Cardiac fibroblast (primary cell): ENCODE results near the gene KLHL7.

Experiments
- DNase-seq, 2 donors: peaks; one replicate each; pipeline versions ENCODE4 v3.0.0 to v3.0.0-alpha.2; 2010; ENCODE audit warnings: low read depth in 2 of 2
- H3K4me3 ChIP-seq, 2 donors: replicated peaks in 1 of 2; 1 replicate in 1 of 2; 2 replicates in 1 of 2; pipeline ENCODE4 v1.5.1; 2011; ENCODE audit warnings: low read depth in 2 of 2, low read length in 2 of 2, mild to moderate bottlenecking in 2 of 2, moderate library complexity in 1 of 2
- CTCF ChIP-seq: IDR thresholded peaks from one replicate; pipeline ENCODE4 v1.5.1; 2011; ENCODE audit warnings: low read depth, mild to moderate bottlenecking, low read length, inconsistent platforms

KLHL7 gene

GRCh38 chr7:23211589-23211988 lies 106.0 kb downstream of the KLHL7 start:
- H3K4me3 ChIP-seq, result no peak overlapping the region
- no peak for TF ChIP-seq CTCF
- DNase-seq, result no peak

- no peak for TF ChIP-seq CTCF
- H3K4me3 ChIP-seq, result no peak overlapping the region
- DNase-seq, result no peak
Measured at GRCh38 chr7:23212395-23212794, 106.8 kb downstream of the KLHL7 start.

GRCh38 chr7:23212841-23213240 lies 107.3 kb downstream of the KLHL7 start:
- TF ChIP-seq CTCF, result no peak
- DNase-seq, result no peak
- H3K4me3 ChIP-seq, result no peak overlapping the region

GRCh38 chr7:23213755-23214154 lies 108.2 kb downstream of the KLHL7 start:
- H3K4me3 ChIP-seq, result no peak overlapping the region
- TF ChIP-seq CTCF, result no peak
- DNase-seq, result no peak

- TF ChIP-seq CTCF, result no peak
- DNase-seq, result no peak
- no peak overlapping the region for H3K4me3 ChIP-seq
Measured at GRCh38 chr7:23214423-23214822, 108.8 kb downstream of the KLHL7 start.

- no peak for TF ChIP-seq CTCF
- no peak overlapping the region for H3K4me3 ChIP-seq
- no peak for DNase-seq
Measured at GRCh38 chr7:23214938-23215337, 109.4 kb downstream of the KLHL7 start.

- no peak for TF ChIP-seq CTCF
- H3K4me3 ChIP-seq, result no peak overlapping the region
- peak in 1 of 2 donors; percentile 11 for DNase-seq
Measured at GRCh38 chr7:23216021-23216420, 110.4 kb downstream of the KLHL7 start.
